Measurements from ENCODE around the gene CHERP.

CHERP gene

GRCh38 chr19:16585094-16585801, 43.0 kb upstream of the CHERP start:
- no peaks in the 10 kb centered on the region; the same call in 1 of the 2 replicates for H3F3A ChIP-seq (ENCODE audit: insufficient read depth, low read length)
- TF ChIP-seq EZH2 (IDR thresholded peaks at IDR 0.05; ENCODE audit: borderline replicate concordance, low read length) = no peak
- TF ChIP-seq CTCF (IDR thresholded peaks at IDR 0.05; ENCODE audit: low read length) = no peak
- no peaks in the 10 kb centered on the region for H3K27me3 ChIP-seq (ENCODE audit: insufficient read depth, low read length)
- H2AFZ ChIP-seq (ENCODE audit: low read length) = no peak overlapping the region
- H3K4me2 ChIP-seq (ENCODE audit: low read length) = peak overlapping the region; percentile 72
- peak overlapping the region; percentile 72 for H3K4me3 ChIP-seq (ENCODE audit: low read depth, low read length, poor library complexity, severe bottlenecking)
- H3K4me1 ChIP-seq (ENCODE audit: insufficient read depth, low read length, severe bottlenecking) = peaks cover 92% of the 10 kb centered on the region
- H3K9me3 ChIP-seq (ENCODE audit: low read length) = no peaks in the 10 kb centered on the region
- H3K79me2 ChIP-seq (ENCODE audit: insufficient read depth, low read length) = peaks cover 37% of the 10 kb centered on the region
- H3K27ac ChIP-seq (ENCODE audit: low read depth, low read length, poor library complexity, severe bottlenecking) = peak overlapping the region; percentile 100
- H3K9me2 ChIP-seq (ENCODE audit: low read depth, low read length) = no peaks in the 10 kb centered on the region
- H4K20me1 ChIP-seq (ENCODE audit: insufficient read depth, low read length) = no peaks in the 10 kb centered on the region
- peak overlapping the region; percentile 92 for H3K9ac ChIP-seq (ENCODE audit: low read length)
- H3K36me3 ChIP-seq (ENCODE audit: insufficient read depth, low read length) = peaks cover 5% of the 10 kb centered on the region; the same call in 1 of the 2 replicates

- no peak overlapping the region for H2AFZ ChIP-seq (ENCODE audit: low read length)
These were observed 42.2 kb upstream of the CHERP start for GRCh38 chr19:16584248-16585093.

More at GRCh38 chr19:16584248-16585093, 42.2 kb upstream of the CHERP start:
- Histone ChIP-seq H3K9me2 (ENCODE audit: low read depth, low read length) (no peaks in the 10 kb centered on the region), H3F3A (ENCODE audit: insufficient read depth, low read length) (no peaks in the 10 kb centered on the region; the same call in 1 of the 2 replicates), H3K9me3 (ENCODE audit: low read length) (no peaks in the 10 kb centered on the region), H3K79me2 (ENCODE audit: insufficient read depth, low read length) (peaks cover 45% of the 10 kb centered on the region), H3K36me3 (ENCODE audit: insufficient read depth, low read length) (peaks cover 8% of the 10 kb centered on the region; the same call in 1 of the 2 replicates), H3K27me3 (ENCODE audit: insufficient read depth, low read length) (no peaks in the 10 kb centered on the region), H3K4me3 (ENCODE audit: low read depth, low read length, poor library complexity, severe bottlenecking) (peak overlapping the region; percentile 72), H4K20me1 (ENCODE audit: insufficient read depth, low read length) (no peaks in the 10 kb centered on the region), H3K4me1 (ENCODE audit: insufficient read depth, low read length, severe bottlenecking) (peaks cover 84% of the 10 kb centered on the region), H3K27ac (ENCODE audit: low read depth, low read length, poor library complexity, severe bottlenecking) (peak overlapping the region; percentile 100), H3K4me2 (ENCODE audit: low read length) (peak overlapping the region; percentile 72), H3K9ac (ENCODE audit: low read length) (peak overlapping the region; percentile 92)
- TF ChIP-seq CTCF (IDR thresholded peaks at IDR 0.05; ENCODE audit: low read length) = no peak
- no peak for TF ChIP-seq EZH2 (IDR thresholded peaks at IDR 0.05; ENCODE audit: borderline replicate concordance, low read length)
